ENCODE results near the gene TBC1D13.

- TF ChIP-seq EP300 (IDR thresholded peaks at IDR 0.05): no peak
- TF ChIP-seq, protein P1, sequence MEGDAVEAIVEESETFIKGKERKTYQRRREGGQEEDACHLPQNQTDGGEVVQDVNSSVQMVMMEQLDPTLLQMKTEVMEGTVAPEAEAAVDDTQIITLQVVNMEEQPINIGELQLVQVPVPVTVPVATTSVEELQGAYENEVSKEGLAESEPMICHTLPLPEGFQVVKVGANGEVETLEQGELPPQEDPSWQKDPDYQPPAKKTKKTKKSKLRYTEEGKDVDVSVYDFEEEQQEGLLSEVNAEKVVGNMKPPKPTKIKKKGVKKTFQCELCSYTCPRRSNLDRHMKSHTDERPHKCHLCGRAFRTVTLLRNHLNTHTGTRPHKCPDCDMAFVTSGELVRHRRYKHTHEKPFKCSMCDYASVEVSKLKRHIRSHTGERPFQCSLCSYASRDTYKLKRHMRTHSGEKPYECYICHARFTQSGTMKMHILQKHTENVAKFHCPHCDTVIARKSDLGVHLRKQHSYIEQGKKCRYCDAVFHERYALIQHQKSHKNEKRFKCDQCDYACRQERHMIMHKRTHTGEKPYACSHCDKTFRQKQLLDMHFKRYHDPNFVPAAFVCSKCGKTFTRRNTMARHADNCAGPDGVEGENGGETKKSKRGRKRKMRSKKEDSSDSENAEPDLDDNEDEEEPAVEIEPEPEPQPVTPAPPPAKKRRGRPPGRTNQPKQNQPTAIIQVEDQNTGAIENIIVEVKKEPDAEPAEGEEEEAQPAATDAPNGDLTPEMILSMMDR (IDR thresholded peaks at IDR 0.05): no peak
These were observed 37.9 kb downstream of the TBC1D13 start for GRCh38 chr9:128824911-128825310.

All from ovary (tissue), 3 donors.